ENCODE measurements around the gene PLXNA3.

DNA sequence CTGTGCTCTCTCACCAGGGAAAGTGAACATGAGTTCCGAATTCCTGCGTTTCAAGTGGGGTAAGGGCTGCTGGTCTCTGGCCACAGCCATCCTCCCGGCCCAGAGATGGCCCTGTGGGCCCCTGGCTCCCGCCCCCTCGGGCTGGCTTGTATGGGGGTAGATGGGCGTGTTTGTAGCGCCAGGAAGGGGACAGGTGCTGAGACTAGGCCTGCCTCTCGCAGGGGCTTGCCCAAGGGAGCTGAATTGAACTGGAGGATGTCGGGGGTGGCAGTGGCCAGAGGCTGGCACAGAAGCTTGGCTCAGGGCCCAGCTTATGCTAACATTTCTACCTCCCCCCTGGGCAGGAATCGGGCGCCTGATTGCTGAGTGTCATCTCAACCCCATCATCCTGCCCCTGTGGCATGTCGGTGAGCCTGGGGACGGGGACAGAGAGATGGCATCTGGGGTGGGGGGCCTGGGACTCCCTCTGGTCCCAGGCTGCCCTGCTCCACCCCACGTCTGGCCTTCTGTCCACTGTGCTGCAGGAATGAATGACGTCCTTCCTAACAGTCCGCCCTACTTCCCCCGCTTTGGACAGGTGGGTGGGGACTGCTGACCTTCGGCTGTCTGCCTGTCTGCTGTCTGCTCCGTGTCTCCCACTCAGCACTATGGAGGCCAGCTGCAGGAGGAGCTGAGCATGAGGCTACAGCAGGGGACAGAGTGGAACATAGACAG lies 38.2 kb upstream of the PLXNA3 start:
- TF ChIP-seq, protein P1, sequence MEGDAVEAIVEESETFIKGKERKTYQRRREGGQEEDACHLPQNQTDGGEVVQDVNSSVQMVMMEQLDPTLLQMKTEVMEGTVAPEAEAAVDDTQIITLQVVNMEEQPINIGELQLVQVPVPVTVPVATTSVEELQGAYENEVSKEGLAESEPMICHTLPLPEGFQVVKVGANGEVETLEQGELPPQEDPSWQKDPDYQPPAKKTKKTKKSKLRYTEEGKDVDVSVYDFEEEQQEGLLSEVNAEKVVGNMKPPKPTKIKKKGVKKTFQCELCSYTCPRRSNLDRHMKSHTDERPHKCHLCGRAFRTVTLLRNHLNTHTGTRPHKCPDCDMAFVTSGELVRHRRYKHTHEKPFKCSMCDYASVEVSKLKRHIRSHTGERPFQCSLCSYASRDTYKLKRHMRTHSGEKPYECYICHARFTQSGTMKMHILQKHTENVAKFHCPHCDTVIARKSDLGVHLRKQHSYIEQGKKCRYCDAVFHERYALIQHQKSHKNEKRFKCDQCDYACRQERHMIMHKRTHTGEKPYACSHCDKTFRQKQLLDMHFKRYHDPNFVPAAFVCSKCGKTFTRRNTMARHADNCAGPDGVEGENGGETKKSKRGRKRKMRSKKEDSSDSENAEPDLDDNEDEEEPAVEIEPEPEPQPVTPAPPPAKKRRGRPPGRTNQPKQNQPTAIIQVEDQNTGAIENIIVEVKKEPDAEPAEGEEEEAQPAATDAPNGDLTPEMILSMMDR (conservative IDR thresholded peaks at IDR 0.05 in 1 of 2, IDR thresholded peaks at IDR 0.05 in 1 of 2; ENCODE audit: extremely low read depth in 1 of 2, insufficient read depth in 1 of 2, low read depth in 1 of 2, low read length in 2 of 2) = no peak
- TF ChIP-seq EZH2 (IDR thresholded peaks at IDR 0.05; ENCODE audit: borderline replicate concordance, low read length) = no peak

Data from mammary epithelial cell (primary cell).